NT2/D1 (cell line): ENCODE results near the gene CDC6.

Experiments
- DNase-seq: peaks from one replicate; pipeline ENCODE4 v3.0.0-alpha.2; 2011; ENCODE audit warnings: low read depth, low spot score
- H3K27me3 ChIP-seq: 2 replicates; pipeline ENCODE4 v1.6.0; 2011; ENCODE audit warnings: mild to moderate bottlenecking; ENCODE audit not compliant: insufficient read length, insufficient read depth
- H3K36me3 ChIP-seq: 2 replicates; pipeline ENCODE4 v1.6.1; 2011; ENCODE audit warnings: mild to moderate bottlenecking, low read length, mixed read lengths; ENCODE audit not compliant: insufficient read depth, insufficient read length
- H3K4me1 ChIP-seq: 2 replicates; pipeline ENCODE4 v1.5.1; 2011; ENCODE audit not compliant: insufficient read depth, insufficient read length
- H3K4me3 ChIP-seq: 2 replicates; pipeline ENCODE4 v1.5.1; 2011; ENCODE audit warnings: low read depth; ENCODE audit not compliant: insufficient read length
- H3K9ac ChIP-seq: 2 replicates; pipeline ENCODE4 v1.6.0; 2011; ENCODE audit warnings: low read depth; ENCODE audit not compliant: insufficient read length
- H3K9me3 ChIP-seq: 2 replicates; pipeline ENCODE4 v1.5.1; 2011; ENCODE audit warnings: mild to moderate bottlenecking, low read length; ENCODE audit not compliant: insufficient read depth
- SUZ12 ChIP-seq: IDR thresholded peaks from 2 replicates; pipeline ENCODE4 v1.6.1; 2011; ENCODE audit not compliant: insufficient read length, insufficient read depth; ENCODE audit errors: extremely low read depth
- YY1 ChIP-seq: IDR thresholded peaks from 2 replicates; pipeline ENCODE4 v1.6.1; 2011; ENCODE audit not compliant: insufficient read length, insufficient read depth
- ZNF274 ChIP-seq: IDR thresholded peaks from 2 replicates; pipeline ENCODE4 v1.6.1; 2011; ENCODE audit warnings: mild to moderate bottlenecking, low read depth, low read length

Gene CDC6

GRCh38 chr17:40341808-40342503, 54.3 kb downstream of the CDC6 start:
- Histone ChIP-seq H3K9me3 (no peaks in the 10 kb centered on the region), H3K9ac (peak overlapping the region; percentile 71), H3K4me3 (peak overlapping the region; percentile 53), H3K27me3 (peaks cover 74% of the 10 kb centered on the region), H3K4me1 (peaks cover 39% of the 10 kb centered on the region), H3K36me3 (peaks cover 25% of the 10 kb centered on the region)
- DNase-seq, result no peak
- no peak for TF ChIP-seq SUZ12
- TF ChIP-seq ZNF274, result no peak
- no peak for TF ChIP-seq YY1

GRCh38 chr17:40342504-40343218, 55.0 kb downstream of the CDC6 start:
- Histone ChIP-seq H3K4me1 (peaks cover 43% of the 10 kb centered on the region), H3K4me3 (peak overlapping the region; percentile 44)

GRCh38 chr17:40343219-40344119, 55.8 kb downstream of the CDC6 start:
- DNase-seq, result no peak
- TF ChIP-seq ZNF274, result no peak
- no peak for TF ChIP-seq YY1
- no peak for TF ChIP-seq SUZ12
- Histone ChIP-seq H3K36me3 (peaks cover 22% of the 10 kb centered on the region), H3K9ac (peak overlapping the region; percentile 17), H3K4me1 (peaks cover 44% of the 10 kb centered on the region), H3K27me3 (peaks cover 69% of the 10 kb centered on the region), H3K9me3 (no peaks in the 10 kb centered on the region), H3K4me3 (no peak overlapping the region)

More at GRCh38 chr17:40342504-40343218, 55.0 kb downstream of the CDC6 start:
- peak overlapping the region; percentile 71 for H3K9ac ChIP-seq
- TF ChIP-seq SUZ12, result no peak
- no peak for TF ChIP-seq ZNF274
- TF ChIP-seq YY1, result no peak
- no peak for DNase-seq
- H3K36me3 ChIP-seq, result peaks cover 19% of the 10 kb centered on the region
- no peaks in the 10 kb centered on the region for H3K9me3 ChIP-seq
- H3K27me3 ChIP-seq, result peaks cover 72% of the 10 kb centered on the region

DNA sequence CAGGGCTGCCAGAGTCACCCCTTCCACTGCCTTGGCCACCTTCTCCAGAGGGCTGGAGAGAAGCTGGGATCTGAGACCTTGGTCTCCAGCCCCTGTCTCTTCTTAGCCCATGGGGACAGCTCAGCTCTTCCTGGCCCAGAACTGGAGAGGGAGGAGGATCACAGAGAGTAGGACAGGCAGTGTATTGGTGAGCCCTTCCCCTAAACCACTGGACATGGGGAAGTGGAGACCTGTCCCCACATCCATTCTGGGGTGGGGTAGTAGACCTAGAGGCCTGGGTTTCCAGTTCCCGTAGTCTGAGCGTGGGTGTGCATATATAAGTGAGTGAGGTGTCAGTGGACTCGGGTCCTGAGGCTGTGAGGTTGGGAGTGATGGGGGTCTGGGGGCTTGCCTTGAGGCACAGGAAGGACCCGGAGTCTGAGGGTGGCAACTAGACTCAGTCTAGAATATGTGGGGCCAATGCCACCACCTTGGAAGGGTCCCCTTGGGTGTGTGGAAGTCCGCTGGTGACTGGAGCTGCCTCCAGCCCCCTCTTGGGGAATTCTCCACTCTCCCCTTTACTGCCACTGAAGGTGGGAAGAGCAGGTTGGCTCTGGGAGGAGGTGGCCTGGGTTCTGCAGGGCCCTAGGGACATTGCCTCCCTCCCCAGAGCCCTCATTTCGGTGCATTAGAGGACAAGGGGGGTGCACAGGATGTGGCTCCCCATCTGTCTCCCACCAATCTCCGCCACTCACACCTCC, 56.9 kb downstream of the CDC6 start:
- Histone ChIP-seq H3K4me1 (peaks cover 53% of the 10 kb centered on the region), H3K9me3 (no peaks in the 10 kb centered on the region), H3K27me3 (peaks cover 67% of the 10 kb centered on the region), H3K36me3 (peaks cover 30% of the 10 kb centered on the region), H3K4me3 (peak overlapping the region; percentile 48), H3K9ac (peak overlapping the region; percentile 63)
- DNase-seq, result no peak
- no peak for TF ChIP-seq YY1
- TF ChIP-seq ZNF274, result no peak
- TF ChIP-seq SUZ12, result no peak

GRCh38 chr17:40345161-40345993, 57.7 kb downstream of the CDC6 start:
- peaks cover 30% of the 10 kb centered on the region for H3K36me3 ChIP-seq
- H3K27me3 ChIP-seq, result peaks cover 60% of the 10 kb centered on the region
- DNase-seq, result peak; percentile 54
- H3K4me1 ChIP-seq, result peaks cover 58% of the 10 kb centered on the region
- H3K4me3 ChIP-seq, result peak overlapping the region; percentile 48
- TF ChIP-seq ZNF274 (no peak), YY1 (no peak), SUZ12 (no peak)
- H3K9me3 ChIP-seq, result no peaks in the 10 kb centered on the region
- H3K9ac ChIP-seq, result peak overlapping the region; percentile 63

GRCh38 chr17:40345994-40346764, 58.5 kb downstream of the CDC6 start:
- Histone ChIP-seq H3K9ac (peak overlapping the region; percentile 33), H3K4me1 (peaks cover 59% of the 10 kb centered on the region), H3K4me3 (peak overlapping the region; percentile 48), H3K36me3 (peaks cover 35% of the 10 kb centered on the region), H3K9me3 (no peaks in the 10 kb centered on the region), H3K27me3 (peaks cover 52% of the 10 kb centered on the region)
- TF ChIP-seq ZNF274, result no peak
- TF ChIP-seq SUZ12, result no peak
- no peak for TF ChIP-seq YY1
- no peak for DNase-seq
